Measurements from ENCODE around the gene DOCK3.
"Not testable (repeated sequence)": the region's sequence is repeated elsewhere in the genome, so short reads cannot be mapped to it uniquely, and the experiment has no call there.

DOCK3 gene

GRCh38 chr3:50806031-50806430 is 131.3 kb downstream of the DOCK3 start:
- DNase-seq: no peak

GRCh38 chr3:50806806-50807205 is 132.1 kb downstream of the DOCK3 start:
- DNase-seq: no peak

- no peak for DNase-seq
Measured at GRCh38 chr3:50807266-50807665, 132.5 kb downstream of the DOCK3 start.

- DNase-seq: no peak
Measured at GRCh38 chr3:50811893-50812292, 137.2 kb downstream of the DOCK3 start.

- DNase-seq: no peak
Measured at GRCh38 chr3:50815844-50816243, 141.1 kb downstream of the DOCK3 start.

GRCh38 chr3:50816894-50817293 is 142.2 kb downstream of the DOCK3 start:
- DNase-seq: no peak

- no peak for DNase-seq
Measured at GRCh38 chr3:50817756-50818529, 143.2 kb downstream of the DOCK3 start.

- no peak for DNase-seq
Measured at GRCh38 chr3:50819882-50820281, 145.2 kb downstream of the DOCK3 start.

GRCh38 chr3:50825841-50826240 is 151.1 kb downstream of the DOCK3 start:
- no peak for DNase-seq

- no peak for DNase-seq
Measured at GRCh38 chr3:50830451-50830850, 155.7 kb downstream of the DOCK3 start.

GRCh38 chr3:50831009-50831408 is 156.3 kb downstream of the DOCK3 start:
- DNase-seq: not testable (repeated sequence)

- no peak for DNase-seq
Measured at GRCh38 chr3:50840983-50841489, 166.3 kb downstream of the DOCK3 start.

- DNase-seq: no peak
Measured at GRCh38 chr3:50848308-50848707, 173.6 kb downstream of the DOCK3 start.

GRCh38 chr3:50850639-50851511 is 176.1 kb downstream of the DOCK3 start:
- DNase-seq: no peak

- no peak for DNase-seq
Measured at GRCh38 chr3:50853936-50854335, 179.2 kb downstream of the DOCK3 start.

GRCh38 chr3:50862221-50862620 is 187.5 kb downstream of the DOCK3 start:
- no peak for DNase-seq

- DNase-seq: no peak
Measured at GRCh38 chr3:50873376-50874157, 198.8 kb downstream of the DOCK3 start.

- not testable (repeated sequence) for DNase-seq
Measured at GRCh38 chr3:50874876-50875275, 200.1 kb downstream of the DOCK3 start.

- DNase-seq: no peak
Measured at GRCh38 chr3:50876947-50877346, 202.2 kb downstream of the DOCK3 start.

GRCh38 chr3:50882733-50883132 is 208.0 kb downstream of the DOCK3 start:
- DNase-seq: not testable (repeated sequence)

- no peak for DNase-seq
Measured at GRCh38 chr3:50883755-50884154, 209.0 kb downstream of the DOCK3 start.

- DNase-seq: no peak
Measured at GRCh38 chr3:50885070-50885850, 210.5 kb downstream of the DOCK3 start.
